Superior temporal gyrus (tissue), 1 donor: ENCODE measurements around the gene NFAM1.

Source experiments
- DNase-seq: peaks from one replicate; pipeline ENCODE4 v3.0.0-alpha.2; 2016; ENCODE audit errors: extremely low spot score

Gene NFAM1

GRCh38 chr22:42439821-42440674 lies 7.8 kb upstream of the NFAM1 start:
- DNase-seq = no peak

- no peak for DNase-seq
Observed at GRCh38 chr22:42439021-42439567, 6.9 kb upstream of the NFAM1 start.

GRCh38 chr22:42438293-42438650 lies 6.1 kb upstream of the NFAM1 start:
- no peak for DNase-seq

GRCh38 chr22:42437488-42438292 lies 5.5 kb upstream of the NFAM1 start:
- DNase-seq = peak; percentile 82

GRCh38 chr22:42436404-42436803 lies 4.2 kb upstream of the NFAM1 start:
- no peak for DNase-seq

GRCh38 chr22:42434748-42435425 lies 2.7 kb upstream of the NFAM1 start:
- DNase-seq = no peak

- no peak for DNase-seq
Observed at GRCh38 chr22:42433754-42434682, 1.8 kb upstream of the NFAM1 start.

GRCh38 chr22:42432818-42433217 lies 615 bp upstream of the NFAM1 start:
- DNase-seq = no peak

GRCh38 chr22:42431401-42432019 lies 693 bp downstream of the NFAM1 start:
- DNase-seq = no peak

- no peak for DNase-seq
Observed at GRCh38 chr22:42430528-42431125, 1.6 kb downstream of the NFAM1 start.

GRCh38 chr22:42428760-42429159 lies 3.4 kb downstream of the NFAM1 start:
- no peak for DNase-seq

- no peak for DNase-seq
Observed at GRCh38 chr22:42428025-42428424, 4.2 kb downstream of the NFAM1 start.

GRCh38 chr22:42427167-42427566 lies 5.0 kb downstream of the NFAM1 start:
- no peak for DNase-seq

- DNase-seq = no peak
Observed at GRCh38 chr22:42425989-42426355, 6.2 kb downstream of the NFAM1 start.

GRCh38 chr22:42425337-42425988 lies 6.7 kb downstream of the NFAM1 start:
- DNase-seq = no peak

- no peak for DNase-seq
Observed at GRCh38 chr22:42419243-42419881, 12.8 kb downstream of the NFAM1 start.

GRCh38 chr22:42418811-42419242 lies 13.4 kb downstream of the NFAM1 start:
- no peak for DNase-seq

- DNase-seq = no peak
Observed at GRCh38 chr22:42417645-42418305, 14.4 kb downstream of the NFAM1 start.
